Stimulated activated CD8-positive, alpha-beta memory T cell treated with anti-CD3 and anti-CD28 coated beads, Interleukin-7, amount 100 ng/mL, for 24 hours (primary cell): ENCODE measurements around the gene BRPF1.

Experiments used
- DNase-seq: peaks from one replicate; pipeline ENCODE4 v3.0.0-alpha.2; 2020; ENCODE audit warnings: low read depth

Gene BRPF1

GRCh38 chr3:9736831-9737230 is 5.3 kb downstream of the BRPF1 start:
- DNase-seq: no peak

GRCh38 chr3:9739181-9739580 is 7.6 kb downstream of the BRPF1 start:
- DNase-seq: no peak

GRCh38 chr3:9742560-9742959 is 11.0 kb downstream of the BRPF1 start:
- DNase-seq: no peak

DNA sequence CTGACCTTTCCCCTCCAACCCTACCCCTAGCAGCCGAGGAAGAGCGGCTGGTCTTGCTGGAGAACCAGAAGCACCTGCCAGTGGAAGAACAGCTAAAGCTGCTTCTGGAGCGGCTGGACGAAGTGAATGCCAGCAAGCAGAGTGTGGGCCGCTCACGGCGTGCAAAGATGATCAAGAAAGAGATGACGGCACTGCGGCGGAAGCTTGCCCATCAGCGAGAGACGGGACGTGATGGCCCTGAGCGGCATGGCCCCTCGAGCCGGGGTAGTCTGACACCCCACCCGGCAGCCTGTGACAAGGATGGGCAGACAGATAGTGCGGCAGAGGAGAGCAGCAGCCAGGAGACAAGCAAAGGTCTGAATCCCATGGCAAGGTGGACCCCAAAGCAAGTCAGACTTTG is 12.0 kb downstream of the BRPF1 start:
- DNase-seq: no peak

DNA sequence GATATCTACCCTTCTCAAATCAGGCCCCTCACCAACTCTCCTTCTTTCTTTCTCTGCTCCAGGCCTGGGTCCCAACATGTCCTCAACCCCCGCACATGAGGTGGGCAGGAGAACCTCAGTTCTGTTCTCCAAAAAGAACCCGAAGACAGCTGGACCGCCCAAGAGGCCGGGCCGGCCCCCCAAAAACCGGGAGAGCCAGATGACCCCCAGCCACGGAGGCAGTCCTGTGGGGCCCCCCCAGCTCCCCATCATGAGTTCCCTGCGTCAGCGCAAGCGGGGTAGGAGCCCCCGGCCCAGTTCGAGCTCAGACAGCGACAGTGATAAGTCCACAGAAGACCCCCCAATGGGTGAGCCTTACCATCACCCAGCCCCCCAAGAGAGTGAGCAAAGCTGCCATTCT is 12.6 kb downstream of the BRPF1 start:
- DNase-seq: no peak

DNA sequence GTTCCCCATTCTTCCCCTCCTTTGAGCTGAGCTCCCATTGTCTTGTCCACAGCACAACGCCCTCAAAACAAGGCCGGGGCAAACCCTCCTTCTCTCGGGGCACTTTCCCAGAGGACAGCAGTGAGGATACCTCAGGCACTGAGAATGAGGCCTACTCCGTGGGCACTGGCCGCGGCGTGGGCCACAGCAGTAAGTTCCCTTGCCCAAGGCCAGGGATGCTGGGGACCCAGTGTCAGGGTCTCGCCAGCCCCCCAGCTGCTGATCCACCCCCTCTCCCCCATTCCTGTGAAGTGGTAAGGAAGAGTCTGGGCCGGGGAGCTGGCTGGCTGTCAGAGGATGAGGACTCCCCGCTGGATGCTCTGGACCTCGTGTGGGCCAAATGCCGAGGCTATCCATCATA is 14.0 kb downstream of the BRPF1 start:
- DNase-seq: no peak

DNA sequence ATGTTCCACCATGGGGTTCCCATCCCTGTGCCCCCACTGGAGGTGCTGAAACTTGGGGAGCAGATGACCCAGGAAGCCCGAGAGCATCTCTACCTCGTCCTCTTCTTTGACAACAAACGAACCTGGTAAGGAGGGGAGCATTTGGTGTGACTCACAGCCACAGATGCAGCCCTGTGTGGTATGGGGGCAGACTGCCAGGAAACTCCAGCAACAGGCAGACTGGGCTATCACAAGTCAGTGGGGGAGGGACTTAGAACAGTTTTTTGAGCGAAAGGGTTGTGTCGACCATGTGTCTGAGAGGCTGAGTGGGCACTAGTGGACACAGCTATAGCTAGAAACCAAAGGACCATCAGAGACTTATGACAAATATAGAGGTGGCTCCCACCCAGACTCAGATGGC is 14.8 kb downstream of the BRPF1 start:
- DNase-seq: no peak

DNA sequence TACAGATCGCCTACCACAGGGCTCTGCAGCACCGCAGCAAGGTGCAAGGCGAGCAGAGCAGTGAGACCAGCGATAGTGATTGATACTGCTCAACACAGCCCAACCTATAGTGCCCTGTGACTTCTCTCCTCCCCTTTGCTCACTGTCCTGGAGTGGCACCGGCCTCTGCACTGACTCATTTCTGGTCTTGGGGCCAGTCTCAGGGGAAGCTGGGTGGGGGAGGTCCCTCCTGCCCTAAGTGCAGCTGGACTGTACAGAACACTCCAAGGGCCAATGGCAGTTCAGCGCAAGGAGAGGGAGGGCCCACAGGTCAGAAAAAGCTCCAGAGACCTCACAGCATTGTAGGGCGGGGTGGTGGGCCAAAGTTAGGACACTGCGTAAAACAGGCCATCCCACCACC is 15.7 kb downstream of the BRPF1 start:
- no peak for DNase-seq

DNA sequence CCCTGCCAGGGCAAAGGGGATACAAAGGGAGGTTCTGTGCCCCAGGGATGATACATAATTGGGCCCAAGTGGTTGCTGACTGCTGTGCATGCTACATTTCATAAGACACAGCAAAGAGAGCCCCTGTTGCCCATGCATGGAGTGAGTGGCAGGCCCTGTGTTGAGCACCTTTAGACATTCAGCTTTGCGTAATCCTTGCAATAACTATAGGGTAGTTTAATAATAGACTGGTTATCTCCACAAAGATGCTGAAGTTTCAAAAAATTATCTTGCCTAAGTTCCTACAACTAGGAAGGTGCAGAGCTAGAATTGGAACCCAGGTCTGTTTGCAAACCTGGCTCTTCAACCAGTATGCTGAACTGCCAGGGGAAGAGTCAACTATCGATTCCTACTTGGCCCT is 16.5 kb downstream of the BRPF1 start:
- no peak for DNase-seq

- DNase-seq: no peak
These were observed 17.7 kb downstream of the BRPF1 start for GRCh38 chr3:9749296-9749644.

- peak; percentile 91 for DNase-seq
These were observed 18.4 kb downstream of the BRPF1 start, which contains the start of gene OGG1 for GRCh38 chr3:9749645-9750555. OGG1 (plus strand) TSS chr3:9749952; CDS start chr3:9750287, 335 bp downstream.

DNA sequence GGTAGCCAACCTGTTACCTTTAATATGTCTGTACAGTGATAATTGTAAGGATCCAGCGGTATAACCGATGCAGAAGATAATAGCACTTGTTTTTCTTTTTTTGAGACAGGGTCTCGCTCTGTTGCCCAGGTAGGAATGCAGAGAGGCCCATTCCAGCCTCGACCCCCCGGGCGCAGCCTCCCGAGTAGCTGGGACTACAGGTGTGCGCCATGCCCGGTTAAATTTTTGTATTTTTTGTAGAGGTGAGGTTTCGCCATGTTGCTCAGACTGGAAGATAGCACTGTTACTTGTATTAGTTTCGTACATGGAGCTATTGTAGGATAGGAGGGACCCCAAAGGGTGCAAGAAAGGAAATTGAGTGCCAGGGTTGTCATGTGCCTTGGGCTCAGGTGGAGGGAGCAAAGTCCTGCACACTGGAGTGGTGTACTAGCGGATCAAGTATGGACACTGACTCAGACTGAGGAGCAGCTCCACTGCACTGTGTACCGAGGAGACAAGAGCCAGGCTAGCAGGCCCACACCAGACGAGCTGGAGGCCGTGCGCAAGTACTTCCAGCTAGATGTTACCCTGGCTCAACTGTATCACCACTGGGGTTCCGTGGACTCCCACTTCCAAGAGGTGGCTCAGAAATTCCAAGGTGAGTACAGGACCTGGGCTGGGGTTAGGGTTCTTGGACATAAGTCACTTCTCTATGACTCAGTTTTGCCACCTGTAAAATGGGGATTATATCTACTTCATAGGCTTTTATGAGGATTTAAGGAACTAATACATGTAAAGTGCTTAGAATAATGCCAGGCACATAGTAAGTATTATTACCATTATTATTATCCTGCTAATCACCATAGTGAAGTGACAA is 19.2 kb downstream of the BRPF1 start:
- DNase-seq: no peak

DNA sequence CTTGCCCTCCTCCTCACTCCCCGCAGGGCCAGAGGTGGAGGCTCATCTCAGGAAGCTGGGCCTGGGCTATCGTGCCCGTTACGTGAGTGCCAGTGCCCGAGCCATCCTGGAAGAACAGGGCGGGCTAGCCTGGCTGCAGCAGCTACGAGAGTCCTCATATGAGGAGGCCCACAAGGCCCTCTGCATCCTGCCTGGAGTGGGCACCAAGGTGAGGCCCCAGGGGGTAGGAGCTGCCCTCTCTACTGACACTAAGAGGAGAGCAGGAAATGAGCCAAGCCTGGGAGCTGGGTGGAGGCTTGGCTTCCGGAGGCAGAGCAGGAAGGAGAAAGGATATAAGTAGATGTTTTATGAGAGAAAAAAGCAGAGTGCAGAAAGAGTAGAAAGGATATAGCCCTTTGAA is 23.1 kb downstream of the BRPF1 start:
- DNase-seq: no peak

- DNase-seq: no peak
These were observed 25.9 kb downstream of the BRPF1 start for GRCh38 chr3:9757427-9757826.

GRCh38 chr3:9760779-9761505 is 29.4 kb downstream of the BRPF1 start:
- no peak for DNase-seq

GRCh38 chr3:9761919-9762318 is 30.4 kb downstream of the BRPF1 start:
- DNase-seq: no peak

DNA sequence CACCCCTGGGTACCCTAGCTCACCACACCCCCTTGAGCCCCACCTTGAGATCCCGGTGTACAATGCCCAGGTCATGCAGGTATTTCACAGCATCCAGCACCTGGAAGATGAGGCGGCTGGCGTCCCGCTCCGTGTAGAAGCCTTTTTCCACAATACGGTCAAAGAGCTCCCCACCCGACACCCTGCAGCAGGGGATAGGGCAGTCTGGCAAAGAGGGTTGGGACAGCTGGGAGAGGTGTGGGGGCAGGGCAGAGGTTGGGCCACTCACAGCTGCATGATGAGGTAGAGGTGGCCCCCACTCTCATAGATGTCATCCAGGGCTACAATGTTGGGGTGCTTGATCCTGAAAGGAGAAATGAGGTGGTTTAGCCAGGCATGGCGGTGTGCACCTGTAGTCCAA is 31.3 kb downstream of the BRPF1 start:
- no peak for DNase-seq

- DNase-seq: no peak
These were observed 34.3 kb downstream of the BRPF1 start for GRCh38 chr3:9765865-9766264.

- DNase-seq: no peak
These were observed 35.9 kb downstream of the BRPF1 start for GRCh38 chr3:9767418-9767817.

DNA sequence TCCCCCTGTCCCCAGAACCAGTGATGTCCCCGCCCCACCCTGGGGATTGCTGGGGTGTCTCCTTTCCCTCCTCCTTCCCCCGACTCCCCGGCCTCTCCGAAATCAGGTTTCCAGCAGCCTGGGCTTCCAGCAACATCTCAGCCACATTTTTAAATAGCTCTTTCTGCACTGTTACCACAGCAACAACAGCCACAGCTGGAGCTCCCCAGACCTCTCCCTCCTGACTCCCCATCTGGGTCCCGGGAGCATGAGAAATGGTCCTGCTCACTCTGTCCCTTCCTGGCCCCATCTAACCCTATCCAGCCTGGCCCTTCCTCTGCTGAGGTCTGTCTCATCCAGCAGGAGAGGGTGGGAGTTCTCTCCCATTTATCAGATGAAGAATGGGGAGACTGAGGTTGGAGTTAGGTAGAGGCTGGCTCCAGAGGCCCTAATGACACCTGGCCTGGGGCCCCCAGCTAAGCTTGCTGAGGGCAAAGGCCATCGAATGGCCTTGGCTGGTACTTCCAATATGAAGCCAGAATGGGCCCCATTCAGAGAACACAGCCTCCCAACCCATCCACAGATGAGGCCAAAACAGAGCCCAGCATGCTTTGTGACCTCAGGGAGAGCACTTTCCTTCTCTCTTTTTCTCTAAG is 36.7 kb downstream of the BRPF1 start:
- no peak for DNase-seq

DNA sequence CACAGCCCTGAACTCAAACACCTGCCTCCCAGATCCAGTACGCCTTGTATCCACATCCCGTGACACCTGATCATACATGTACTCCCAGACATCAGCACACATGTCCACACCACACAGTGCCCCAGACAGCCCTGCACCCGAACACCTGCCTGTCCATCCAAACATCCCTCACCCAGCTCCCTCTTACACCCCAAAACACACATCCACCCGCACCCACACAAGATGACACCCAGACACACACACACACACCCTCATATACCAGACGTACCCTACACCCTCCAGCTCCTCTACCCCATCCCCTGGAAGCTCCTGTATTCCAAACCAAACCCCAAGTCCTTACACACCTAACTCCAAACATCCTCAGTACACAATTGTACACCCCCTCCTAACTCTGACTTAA is 37.5 kb downstream of the BRPF1 start:
- no peak for DNase-seq
